NCI-H510A treated with DMSO at 0.1 percent for 48 hours (cell line): ENCODE data around the gene F2.
A peak's percentile ranks its signal among the peaks of the same experiment; 100 is the strongest.
"Not testable (repeated sequence)": the region's sequence is repeated elsewhere in the genome, so short reads cannot be mapped to it uniquely, and the experiment has no call there.

Source experiments
- DNase-seq: peaks from one replicate; lab custom pipeline; 2025; lab: John Stamatoyannopoulos, UW

F2 gene

GRCh38 chr11:46686886-46687795, 31.9 kb upstream of the F2 start:
- DNase-seq = peak; percentile 2

DNA sequence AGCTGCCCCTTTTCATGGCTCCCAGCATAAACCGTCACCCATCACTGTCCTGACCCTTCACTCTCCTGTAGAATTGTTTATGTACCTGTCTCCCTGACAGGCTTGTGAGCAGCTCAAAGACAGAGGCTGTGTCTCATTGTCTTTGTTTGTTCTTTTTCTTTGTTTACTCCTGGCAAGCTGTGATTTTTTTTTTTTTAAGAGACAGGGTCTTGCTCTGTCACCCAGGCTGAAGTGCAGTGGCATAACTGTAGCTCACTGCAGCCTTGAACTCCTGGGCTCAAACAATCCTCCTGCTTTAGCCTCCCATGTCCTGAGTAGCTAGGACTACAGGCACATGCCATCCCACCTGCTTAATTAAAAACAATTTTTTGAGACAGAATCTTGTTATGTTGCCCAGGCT, 28.3 kb upstream of the F2 start:
- DNase-seq = no peak

DNA sequence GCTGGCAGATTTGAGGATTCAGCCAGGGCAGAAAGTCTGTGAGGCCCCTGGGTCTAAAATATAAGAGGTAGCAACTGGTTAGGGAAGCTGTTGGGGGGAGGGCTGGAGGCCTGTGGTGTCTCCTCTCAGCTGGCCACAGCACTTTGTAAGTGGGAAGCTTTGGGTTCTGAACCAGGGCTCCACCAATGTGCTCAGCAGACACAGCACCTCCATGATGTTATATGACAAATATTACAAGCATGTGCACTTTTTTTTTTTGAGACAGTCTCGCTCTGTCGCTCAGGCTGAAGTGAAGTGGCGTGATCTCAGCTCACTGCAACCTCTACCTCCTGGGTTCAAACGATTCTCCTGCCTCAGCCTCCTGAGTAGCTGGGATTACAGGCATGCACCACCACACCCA, 26.6 kb upstream of the F2 start:
- no peak for DNase-seq

- no peak for DNase-seq
These were observed 25.4 kb upstream of the F2 start for GRCh38 chr11:46693597-46694012.

DNA sequence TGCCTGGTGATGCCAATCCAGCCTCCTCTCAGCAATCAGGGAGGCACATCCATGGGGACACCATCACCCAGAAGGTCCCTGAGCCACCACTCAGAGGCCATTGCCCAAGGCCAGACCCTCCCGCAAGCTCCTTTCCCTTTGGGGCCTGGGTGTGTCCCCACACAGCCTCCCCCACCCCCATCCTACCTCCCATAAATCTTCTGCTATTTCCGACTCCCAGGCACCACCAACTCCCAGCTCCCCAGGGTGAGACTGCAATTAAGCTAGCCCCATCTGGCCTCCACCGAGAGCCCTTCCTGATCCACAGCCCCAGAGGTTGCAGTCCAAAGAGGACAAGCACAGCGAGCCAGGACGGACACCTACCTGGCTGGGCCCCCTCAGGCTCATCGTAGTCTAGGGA, 24.9 kb upstream of the F2 start:
- DNase-seq = no peak

- DNase-seq = no peak
These were observed 24.4 kb upstream of the F2 start for GRCh38 chr11:46694607-46695006.

GRCh38 chr11:46695345-46696211, 23.4 kb upstream of the F2 start:
- no peak for DNase-seq

- DNase-seq = no peak
These were observed 22.8 kb upstream of the F2 start for GRCh38 chr11:46696212-46696558.

DNA sequence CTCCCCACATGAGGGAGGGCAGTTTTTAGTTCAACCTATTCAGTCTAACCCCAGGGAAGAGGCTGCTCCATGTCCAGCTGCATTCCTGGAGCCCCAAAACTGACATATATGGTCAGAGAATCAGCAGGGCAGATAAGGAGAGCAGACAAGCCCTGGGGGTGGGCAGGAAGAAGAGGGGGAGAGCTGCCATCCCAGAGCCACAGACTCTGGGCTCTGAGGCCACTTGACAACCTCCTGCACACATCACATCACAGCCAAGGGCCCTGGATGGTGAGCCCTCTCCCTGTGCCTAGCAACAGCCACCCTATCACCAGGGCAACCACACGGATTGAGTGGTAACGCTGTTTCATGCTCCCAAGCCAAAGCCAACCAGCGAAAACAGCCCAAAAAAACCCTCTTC, 21.7 kb upstream of the F2 start:
- no peak for DNase-seq

DNA sequence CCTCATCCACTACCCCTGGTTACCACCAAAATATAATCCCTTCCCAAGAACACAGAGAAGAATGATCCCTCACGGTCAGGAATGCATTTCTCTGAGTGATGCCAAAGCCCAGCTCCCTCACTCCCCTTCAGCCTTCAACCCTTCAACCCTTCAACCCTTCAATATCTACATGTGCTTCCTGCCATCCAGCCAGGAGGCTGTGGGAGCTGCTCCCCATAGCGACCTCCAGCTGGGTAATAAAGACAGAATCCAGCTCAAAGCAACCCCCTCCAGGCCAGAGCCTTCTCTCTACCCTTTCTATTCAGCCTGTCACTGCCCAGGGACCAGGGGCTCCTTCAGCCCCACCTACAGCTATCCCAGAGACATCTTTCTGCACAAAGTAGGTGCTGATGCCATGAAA, 21.3 kb upstream of the F2 start:
- DNase-seq = no peak

- no peak for DNase-seq
These were observed 20.4 kb upstream of the F2 start for GRCh38 chr11:46698597-46698996.

- peak; percentile 61 for DNase-seq
These were observed 18.6 kb upstream of the F2 start, which contains the start of the genes ARHGAP1 and ZNF408 for GRCh38 chr11:46700241-46701077. Gene ARHGAP1 (minus strand): TSS chr11:46700619. CDS start chr11:46696107, 4,512 bp downstream. Gene ZNF408 (plus strand): TSS chr11:46701031. CDS start chr11:46701048, 17 bp downstream.

GRCh38 chr11:46701078-46701654, 17.8 kb upstream of the F2 start:
- no peak for DNase-seq

- DNase-seq = no peak
These were observed 13.8 kb upstream of the F2 start for GRCh38 chr11:46705070-46705688.

- DNase-seq = no peak
These were observed 12.1 kb upstream of the F2 start for GRCh38 chr11:46706886-46707285.

GRCh38 chr11:46709351-46709750, 9.7 kb upstream of the F2 start:
- DNase-seq = not testable (repeated sequence)

- no peak for DNase-seq
These were observed 8.2 kb upstream of the F2 start for GRCh38 chr11:46710821-46711269.

GRCh38 chr11:46711303-46711702, 7.7 kb upstream of the F2 start:
- DNase-seq = no peak

DNA sequence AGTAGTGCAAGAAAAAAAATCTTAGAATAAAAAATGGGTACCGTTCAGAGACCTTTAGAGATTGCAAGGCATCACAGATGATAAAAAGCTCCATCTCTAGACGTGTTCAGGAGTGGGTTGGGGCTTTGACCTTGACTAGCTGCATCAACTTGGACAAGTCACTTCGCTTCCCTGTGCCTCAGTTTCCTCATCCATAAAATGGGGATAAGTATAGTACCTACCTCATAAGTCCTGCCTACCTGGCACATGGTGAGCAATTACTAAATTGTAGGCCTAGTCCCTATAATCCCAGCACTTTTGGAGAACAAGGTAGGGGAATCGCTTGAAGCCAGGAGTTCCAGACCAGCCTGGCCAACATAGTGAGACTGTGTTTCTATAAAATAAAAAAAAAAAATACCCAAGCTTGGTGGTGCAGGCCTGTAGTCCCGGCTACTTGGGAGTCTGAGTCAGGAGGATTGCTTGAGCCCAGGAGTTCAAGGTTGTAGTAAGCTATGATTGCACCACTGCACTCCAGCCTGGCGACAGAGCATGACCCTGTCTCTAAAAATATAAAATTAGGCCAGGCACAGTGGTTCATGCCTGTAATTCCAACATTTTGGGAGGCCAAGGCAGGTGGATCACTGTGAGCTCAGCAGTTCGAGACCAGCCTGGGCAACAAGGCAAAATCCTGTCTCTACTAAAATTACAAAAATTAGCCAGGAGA, 6.0 kb upstream of the F2 start:
- no peak for DNase-seq

- not testable (repeated sequence) for DNase-seq
These were observed 1.2 kb upstream of the F2 start for GRCh38 chr11:46717825-46718154.
